CD4-positive, alpha-beta T cell treated with Interleukin-6 at 100 ng/mL for 8 hours (primary cell): ENCODE data around the gene NRN1.
"Not testable (repeated sequence)": the region's sequence is repeated elsewhere in the genome, so short reads cannot be mapped to it uniquely, and the experiment has no call there.

Experiments
- DNase-seq: peaks from one replicate; pipeline ENCODE4 v3.0.0-alpha.2; 2020; ENCODE audit warnings: mixed read lengths, low spot score

NRN1 gene, protein sequence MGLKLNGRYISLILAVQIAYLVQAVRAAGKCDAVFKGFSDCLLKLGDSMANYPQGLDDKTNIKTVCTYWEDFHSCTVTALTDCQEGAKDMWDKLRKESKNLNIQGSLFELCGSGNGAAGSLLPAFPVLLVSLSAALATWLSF

GRCh38 chr6:6006428-6007365 is at the start of gene NRN1:
Gene NRN1, minus strand, starts transcription at chr6:6006925. Its CDS starts 176 bp downstream, at chr6:6006749.
- no peak for DNase-seq

DNA sequence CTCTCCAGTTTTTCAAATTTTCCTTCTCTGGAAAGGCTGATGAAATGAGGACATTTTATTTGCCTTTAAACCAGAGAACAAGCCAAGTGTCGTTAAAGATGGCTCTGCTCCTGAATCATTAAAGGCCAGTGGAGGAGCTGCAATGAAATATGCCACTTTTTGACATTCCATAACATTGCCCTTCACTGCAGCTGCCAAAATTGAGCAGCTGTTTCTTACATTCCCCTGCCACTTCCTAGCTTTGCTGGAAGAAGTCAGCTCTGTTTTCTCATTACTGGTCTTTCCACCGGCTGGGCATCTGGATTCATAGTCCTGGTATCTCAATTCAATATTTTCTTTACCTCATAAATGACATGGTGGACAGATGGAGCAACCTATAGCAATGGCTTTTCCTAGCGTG is 45.5 kb upstream of the NRN1 start:
- no peak for DNase-seq

GRCh38 chr6:6046716-6047115 is 40.0 kb upstream of the NRN1 start:
- DNase-seq = no peak

DNA sequence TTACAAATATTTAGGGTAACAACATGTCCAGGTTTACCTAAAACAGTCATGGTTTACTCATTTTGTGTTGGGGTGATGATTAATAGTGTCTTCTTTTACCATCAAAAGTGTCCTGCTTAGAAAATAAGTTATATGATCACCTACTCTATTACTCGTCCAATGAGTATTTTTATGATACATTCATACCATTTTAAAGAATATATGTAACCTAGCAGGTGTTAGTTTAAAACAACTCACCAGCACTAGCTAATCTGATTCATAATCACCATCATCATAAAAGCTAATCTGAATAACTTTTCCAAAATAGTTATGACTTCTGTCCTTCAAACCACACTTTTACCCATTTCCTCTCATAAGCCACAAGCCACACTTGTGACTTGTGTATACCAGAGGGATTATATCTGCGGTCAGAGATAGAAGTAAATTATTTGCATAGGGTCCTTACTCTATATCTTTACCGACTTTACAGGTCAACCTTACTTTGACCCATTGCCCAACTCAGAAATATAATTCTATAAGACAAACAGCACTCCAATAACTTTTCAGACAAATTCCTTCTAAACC is 33.3 kb upstream of the NRN1 start:
- DNase-seq = no peak

GRCh38 chr6:6037179-6037578 is 30.5 kb upstream of the NRN1 start:
- no peak for DNase-seq

GRCh38 chr6:6033858-6034257 is 27.1 kb upstream of the NRN1 start:
- DNase-seq = no peak

GRCh38 chr6:6026513-6027205 is 19.9 kb upstream of the NRN1 start:
- no peak for DNase-seq

GRCh38 chr6:6025736-6026135 is 19.0 kb upstream of the NRN1 start:
- DNase-seq = no peak

GRCh38 chr6:6024220-6024619 is 17.5 kb upstream of the NRN1 start:
- DNase-seq = no peak

DNA sequence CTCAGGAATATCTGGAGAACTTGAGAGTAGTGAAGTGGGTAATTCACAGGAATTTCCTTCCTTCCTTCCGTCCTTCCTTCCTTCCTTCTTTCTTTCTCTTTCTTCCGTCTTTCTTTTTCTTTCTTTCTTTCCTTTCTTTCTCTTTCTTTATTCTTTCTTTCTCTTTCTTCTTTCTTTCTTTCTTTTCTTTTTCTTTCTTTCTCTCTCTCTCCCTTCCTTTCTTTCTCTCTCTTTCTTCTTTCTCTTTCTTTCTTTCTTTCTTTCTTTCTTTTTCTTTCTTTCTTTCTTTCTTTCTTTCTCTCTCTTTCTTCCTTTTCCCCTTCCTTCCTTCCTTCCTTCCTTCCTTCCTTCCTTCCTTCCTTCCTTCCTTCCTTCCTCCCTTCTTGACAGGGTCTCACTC is 16.1 kb upstream of the NRN1 start:
- DNase-seq = not testable (repeated sequence)

GRCh38 chr6:6008648-6009421 is 2.1 kb upstream of the NRN1 start:
- DNase-seq = peak; percentile 19

- DNase-seq = no peak
These were observed 1.4 kb upstream of the NRN1 start for GRCh38 chr6:6008089-6008647.

DNA sequence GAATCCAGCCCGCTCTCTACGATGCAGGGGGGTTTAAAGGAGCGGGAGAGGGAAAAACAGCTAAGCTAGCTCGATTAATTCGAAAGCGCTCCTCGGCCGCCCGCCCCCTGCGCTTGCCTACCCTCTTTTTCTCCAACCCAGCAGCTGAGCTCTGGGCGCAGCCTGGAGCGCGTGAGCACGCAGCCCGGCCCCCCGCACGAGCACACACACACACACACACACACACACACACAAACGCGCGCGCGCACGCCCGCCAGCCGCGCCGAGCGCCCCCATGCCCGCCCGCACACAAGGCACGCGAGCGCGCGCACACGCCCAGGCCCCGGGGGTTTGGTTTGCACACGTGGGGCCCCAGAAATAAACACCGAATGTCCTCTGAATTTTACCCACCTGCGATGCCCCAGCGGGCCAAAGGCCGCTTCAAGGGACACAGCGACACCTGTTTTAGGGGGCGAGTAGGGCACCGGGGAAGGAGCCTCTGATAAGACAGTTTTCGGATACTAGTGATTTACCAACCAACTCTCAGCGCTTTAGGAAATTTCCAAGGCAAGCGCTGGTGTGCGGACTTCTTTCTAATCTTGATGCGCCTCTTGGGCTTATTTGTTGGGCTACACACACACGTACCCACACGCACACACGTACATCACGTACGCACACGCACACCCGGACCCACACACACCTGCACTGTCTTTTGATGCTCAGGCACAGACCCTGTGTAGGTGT is 802 bp upstream of the NRN1 start:
- no peak for DNase-seq

- no peak for DNase-seq
These were observed 708 bp downstream of the NRN1 start for GRCh38 chr6:6006006-6006427.

GRCh38 chr6:6005051-6006005 is 1.4 kb downstream of the NRN1 start:
- no peak for DNase-seq

DNA sequence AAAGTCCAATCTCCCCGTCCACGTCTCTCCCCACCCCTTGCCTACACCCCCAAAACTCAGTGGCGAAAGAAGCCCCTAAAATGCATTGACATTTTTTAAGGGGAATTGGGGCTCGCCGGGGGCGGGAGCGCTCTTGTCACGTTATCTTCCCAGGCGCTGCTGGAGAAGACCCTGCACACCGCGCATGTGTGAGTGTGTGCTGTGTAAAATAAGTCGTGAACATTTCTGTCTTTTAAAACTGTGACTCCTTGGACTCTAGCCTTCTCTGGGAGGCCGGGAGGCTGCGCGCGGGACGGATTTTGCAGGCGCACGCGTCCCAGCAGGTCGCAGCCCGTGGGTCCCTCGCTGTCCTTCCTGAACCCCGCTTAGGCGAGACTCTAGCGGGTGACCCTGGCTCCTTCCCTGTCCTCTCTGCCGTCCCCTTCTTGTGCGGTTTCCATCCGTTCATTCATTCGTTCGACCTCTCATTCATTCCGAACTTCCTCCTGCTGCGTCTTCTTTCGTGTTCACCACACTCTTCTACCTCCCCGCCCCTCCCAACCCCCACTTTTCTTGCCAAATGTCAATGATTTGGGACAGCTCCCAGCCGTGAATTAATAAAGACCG is 2.2 kb downstream of the NRN1 start:
- DNase-seq = no peak

GRCh38 chr6:6003621-6004366 is 2.9 kb downstream of the NRN1 start:
- DNase-seq = no peak

DNA sequence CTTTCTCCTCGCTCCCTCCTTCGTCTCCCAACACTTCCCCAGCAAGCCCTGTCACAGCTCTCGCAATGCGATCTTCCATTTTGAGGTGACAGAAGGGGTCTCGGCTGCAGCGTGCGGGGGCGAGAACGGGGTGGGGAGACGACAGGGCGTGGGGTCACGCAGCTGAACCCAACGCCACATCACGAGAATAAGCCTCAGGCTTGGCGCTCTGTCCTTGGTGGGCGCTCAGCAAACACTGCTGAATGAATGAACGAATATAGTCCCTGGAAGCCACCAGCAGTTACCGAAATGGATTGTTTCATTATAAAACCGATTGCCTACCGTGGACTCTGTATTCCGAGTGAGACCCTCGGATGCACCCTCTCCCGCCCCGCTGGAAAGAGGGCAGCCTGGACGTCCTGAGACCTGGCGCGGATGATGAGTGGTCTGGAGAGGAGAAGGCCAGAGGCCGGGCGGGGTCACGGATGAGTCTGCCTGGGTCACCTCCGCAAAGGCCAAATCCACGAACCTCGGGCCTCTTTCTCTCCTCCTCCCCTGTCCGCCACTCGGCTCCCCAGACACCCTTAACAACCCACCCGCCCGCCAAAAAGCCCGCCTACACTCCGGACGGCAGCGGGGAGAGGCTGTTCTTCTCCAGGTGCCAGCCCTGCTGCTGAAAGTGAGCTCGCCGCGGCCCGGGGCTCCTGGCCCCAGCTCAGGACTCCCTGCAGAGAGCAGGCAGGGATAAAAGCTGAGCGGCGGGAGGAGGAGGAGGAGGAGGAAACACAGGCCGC is 3.7 kb downstream of the NRN1 start:
- DNase-seq = no peak
